NCI-H345 (cell line): ENCODE data around the gene TBCEL.

Experiments
- DNase-seq: peaks from one replicate; lab custom pipeline; 2025; lab: John Stamatoyannopoulos, UW

The TBCEL gene

DNA sequence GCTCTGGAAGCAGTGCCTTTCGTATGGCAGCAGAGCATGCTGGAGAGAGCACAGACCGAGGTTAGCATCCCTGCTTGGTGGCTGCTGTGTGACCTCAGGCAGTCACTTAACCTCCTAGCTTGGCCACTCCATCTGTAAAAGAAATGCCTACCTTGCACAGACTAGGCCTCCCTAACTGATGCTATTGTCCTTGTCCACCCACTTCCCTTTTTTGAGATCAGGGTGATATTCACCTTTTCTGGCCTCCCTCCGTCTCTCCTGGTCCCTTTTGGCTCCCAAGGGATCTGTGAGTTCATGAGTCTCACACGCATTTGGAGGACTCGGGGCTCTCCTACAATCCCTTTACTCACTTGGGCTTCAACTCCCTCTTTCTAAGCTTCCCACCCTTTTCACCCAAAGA, 114.4 kb downstream of the TBCEL start:
- no peak for DNase-seq

DNA sequence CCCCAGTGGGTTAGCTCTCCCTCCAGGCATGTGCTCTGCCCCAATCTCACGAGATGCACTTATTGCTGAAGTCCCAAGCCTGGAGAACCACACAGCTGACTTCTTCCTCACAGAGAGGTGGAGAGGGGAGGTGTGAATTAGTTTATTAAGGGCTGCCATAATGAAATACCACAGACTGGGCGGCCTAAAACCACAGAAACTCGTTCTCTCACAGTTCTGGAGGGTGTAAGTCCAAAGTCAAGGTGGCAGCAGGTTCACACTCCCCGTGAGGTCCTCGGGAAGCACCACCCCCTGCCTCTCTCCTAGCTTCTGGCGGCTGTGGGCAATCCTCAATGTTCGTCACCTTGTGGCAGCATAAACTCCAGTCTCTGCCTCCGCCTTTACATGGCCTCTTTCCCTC, 116.5 kb downstream of the TBCEL start:
- no peak for DNase-seq
